Cardiac muscle cell (in vitro differentiated cells and primary cell): Measurements from ENCODE around the gene AVPR1A. TPM values are rescaled to one million over a fixed set of nuclear protein-coding genes. Genes with fewer than 3 reads are reported as not detected.

Experiments
- DNase-seq, 2 donors: peaks; one replicate each; pipeline versions ENCODE4 v3.0.0 to v3.0.0-alpha.2; 2010 to 2017; ENCODE audit warnings: low read depth in 1 of 2, low spot score in 1 of 2
- H3K27ac ChIP-seq: fragments of 200-600 bp; sonication (generic); 2 replicates; pipeline ENCODE4 v1.5.1; 2016
- H3K27me3 ChIP-seq: fragments of 200-600 bp; sonication (generic); 2 replicates; pipeline ENCODE4 v1.6.0; 2016; ENCODE audit warnings: control low read depth
- H3K36me3 ChIP-seq: fragments of 200-600 bp; sonication (generic); 2 replicates; pipeline ENCODE4 v1.5.1; 2016; ENCODE audit warnings: control low read depth
- H3K4me1 ChIP-seq: fragments of 200-600 bp; sonication (generic); 2 replicates; pipeline ENCODE4 v1.8.1; 2017; ENCODE audit warnings: low read depth, mild to moderate bottlenecking, mixed run types
- H3K4me3 ChIP-seq: fragments of 200-600 bp; sonication (generic); 2 replicates; pipeline ENCODE4 v1.5.1; 2016; ENCODE audit warnings: mild to moderate bottlenecking
- H3K9me3 ChIP-seq: fragments of 200-600 bp; sonication (generic); 2 replicates; pipeline ENCODE4 v1.5.1; 2017; ENCODE audit warnings: low read depth, mild to moderate bottlenecking, control low read depth
- CTCF ChIP-seq: IDR thresholded peaks from 2 replicates; pipeline ENCODE4 v1.5.1; 2012; ENCODE audit warnings: low read depth, mild to moderate bottlenecking, low read length
- polyA plus RNA-seq: library from polyadenylated mRNA; unstranded; fragments of >200 nt; fragmentation: Nextera tagmentation; extraction: Ambion mirVana; gene quantifications from 2 replicates; pipeline ENCODE4 v1.2.1, GENCODE V29; 2016
- total RNA-seq: library from RNA; depleted of rRNA; stranded (reverse); fragments of >200 nt; gene quantifications from 2 replicates; pipeline ENCODE4 v1.2.3, GENCODE V29; 2016

AVPR1A gene
- total and polyA plus RNA-seq, 2 experiments from 2014 or later: not detected

- no peak for DNase-seq
- H3K27ac ChIP-seq: no peak overlapping the region
- no peak for TF ChIP-seq CTCF
- H3K4me3 ChIP-seq: no peak overlapping the region
- no peaks in the 10 kb centered on the region for H3K4me1 ChIP-seq
- H3K36me3 ChIP-seq: no peaks in the 10 kb centered on the region
- no peaks in the 10 kb centered on the region for H3K9me3 ChIP-seq
- no peaks in the 10 kb centered on the region for H3K27me3 ChIP-seq
Observed at GRCh38 chr12:63095369-63095980, 55.5 kb downstream of the AVPR1A start.

- H3K27ac ChIP-seq: no peak overlapping the region
- no peaks in the 10 kb centered on the region for H3K4me1 ChIP-seq
- H3K4me3 ChIP-seq: no peak overlapping the region
- no peaks in the 10 kb centered on the region for H3K36me3 ChIP-seq
- no peaks in the 10 kb centered on the region for H3K9me3 ChIP-seq
- no peaks in the 10 kb centered on the region for H3K27me3 ChIP-seq
- TF ChIP-seq CTCF: no peak
- DNase-seq: no peak
Observed at GRCh38 chr12:63093711-63094110, 57.3 kb downstream of the AVPR1A start.

GRCh38 chr12:63093084-63093483 lies 57.9 kb downstream of the AVPR1A start:
- H3K36me3 ChIP-seq: no peaks in the 10 kb centered on the region
- H3K27me3 ChIP-seq: no peaks in the 10 kb centered on the region
- H3K27ac ChIP-seq: no peak overlapping the region
- no peaks in the 10 kb centered on the region for H3K4me1 ChIP-seq
- TF ChIP-seq CTCF: no peak
- DNase-seq: no peak
- no peak overlapping the region for H3K4me3 ChIP-seq
- H3K9me3 ChIP-seq: no peaks in the 10 kb centered on the region

Other genes starting within 250 kb of the AVPR1A start
- gene PPM1H, start 216.1 kb downstream of the AVPR1A start, total RNA-seq: 2.9 and 4.0 TPM in 2 replicates
- gene PPM1H, start 216.1 kb downstream of the AVPR1A start, polyA plus RNA-seq: 1.4 and 3.3 TPM in 2 replicates